ENCODE data around the gene MAGOHB. TPM values are rescaled to one million over a fixed set of nuclear protein-coding genes. Genes with fewer than 3 reads are reported as not detected.

MAGOHB gene
- total RNA-seq, 4 donors from 2014 or later = 4.9 to 12.6 (median 7.6) TPM

- ATAC-seq (ENCODE audit: low FRiP score) (no peak), DNase-seq (ENCODE audit: low spot score) (no peak)
- TF ChIP-seq CTCF (IDR thresholded peaks at IDR 0.05) = no peak
Observed at GRCh38 chr12:10557766-10558165, 55.6 kb downstream of the MAGOHB start.

DNA sequence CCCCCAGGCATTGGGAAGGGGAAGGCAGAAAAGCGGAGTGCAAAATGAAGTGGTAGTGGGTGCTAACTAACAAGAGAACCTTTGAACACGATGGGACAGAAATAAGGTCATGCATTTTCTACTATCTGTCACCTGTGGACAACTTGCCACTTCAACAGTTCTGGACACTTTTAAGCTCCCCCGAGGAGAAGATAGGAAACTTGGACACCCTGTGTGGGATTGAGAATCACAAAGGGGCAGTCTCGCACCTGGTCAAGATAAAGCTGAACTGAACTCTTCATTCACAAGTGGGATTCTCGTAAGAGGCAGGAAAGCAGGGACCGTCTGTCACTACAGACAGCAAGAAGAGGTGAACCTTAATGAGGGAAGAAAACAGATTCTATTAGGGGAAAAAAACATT lies 56.1 kb downstream of the MAGOHB start:
- no peak for DNase-seq (ENCODE audit: low spot score)
- ATAC-seq (ENCODE audit: low FRiP score) = no peak
- TF ChIP-seq CTCF (IDR thresholded peaks at IDR 0.05) = no peak

DNA sequence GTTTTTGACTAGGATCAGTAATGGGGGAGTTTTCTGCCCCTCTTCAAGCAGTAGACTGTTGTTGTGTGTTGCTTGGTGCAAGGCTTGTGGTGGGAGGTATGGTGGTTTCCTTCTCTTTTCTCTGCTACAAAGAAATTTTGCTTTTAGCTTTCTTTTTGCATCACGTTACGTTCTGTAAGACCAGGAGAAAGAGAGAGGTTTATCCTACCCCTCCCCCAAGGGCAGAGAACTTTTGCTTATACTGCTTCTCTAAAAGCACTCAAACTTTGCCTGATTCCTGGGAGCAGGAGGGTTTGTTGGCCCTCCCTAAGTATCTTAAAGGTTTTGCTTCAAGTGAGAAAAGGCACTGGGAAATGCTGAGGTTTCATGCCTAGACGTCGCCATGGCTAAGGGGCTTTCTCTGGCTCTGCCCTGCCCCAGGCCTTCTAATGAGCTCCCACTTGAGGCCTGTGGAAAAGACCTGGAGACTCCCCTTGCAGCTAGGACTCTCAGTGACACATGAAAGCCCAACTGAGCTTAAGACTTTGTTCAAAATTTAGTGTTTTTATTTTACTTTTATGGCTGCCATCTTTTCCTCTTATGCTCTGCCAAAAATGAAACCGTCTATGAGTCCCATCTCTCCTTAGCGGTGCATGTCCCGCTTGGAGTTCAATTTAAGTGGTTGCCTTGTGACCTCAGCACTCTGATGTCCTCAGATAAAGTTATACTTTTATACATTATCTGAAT lies 58.5 kb downstream of the MAGOHB start:
- DNase-seq (ENCODE audit: low spot score) (no peak), ATAC-seq (ENCODE audit: low FRiP score) (no peak)
- TF ChIP-seq CTCF (IDR thresholded peaks at IDR 0.05) = no peak

- DNase-seq (ENCODE audit: low spot score) (no peak), ATAC-seq (ENCODE audit: low FRiP score) (no peak)
- no peak for TF ChIP-seq CTCF (IDR thresholded peaks at IDR 0.05)
Observed at GRCh38 chr12:10554228-10554755, 59.1 kb downstream of the MAGOHB start.

Other genes with a start within 250 kb of the MAGOHB start
- 1 to 10 TPM; 2.7 to 6.5 (median 4.2) TPM for gene KLRK1, start 223.6 kb downstream of the MAGOHB start, total RNA-seq
- under 1 TPM in 2 of 4 donors, not detected in 2; 0.63 to 0.96 TPM for gene KLRC4, start 203.9 kb downstream of the MAGOHB start, total RNA-seq
- gene KLRC3, start 193.0 kb downstream of the MAGOHB start, total RNA-seq = 1 to 10 TPM in 1 of 4 donors, not detected in 3; 1.3 TPM
- under 1 TPM in 3 of 4 donors, not detected in 1; 0.37 to 0.72 (median 0.69) TPM for gene KLRC2, start 177.6 kb downstream of the MAGOHB start, total RNA-seq
- 1 to 10 TPM in 2 of 4 donors, under 1 TPM in 2; 0.28 to 2.2 (median 1.2) TPM for gene KLRC1, start 160.2 kb downstream of the MAGOHB start, total RNA-seq
- not detected for gene EIF2S3B, start 107.7 kb downstream of the MAGOHB start, total RNA-seq
- gene STYK1, start 60.4 kb upstream of the MAGOHB start, total RNA-seq = under 1 TPM in 2 of 4 donors, not detected in 2; 0.32 to 0.56 TPM
- 100 to 1,000 TPM; 281 to 567 (median 448) TPM for gene YBX3, start 109.7 kb upstream of the MAGOHB start, total RNA-seq
- gene TAS2R7, start 189.0 kb upstream of the MAGOHB start, total RNA-seq = not detected
- gene TAS2R8, start 193.7 kb upstream of the MAGOHB start, total RNA-seq = not detected
- gene TAS2R9, start 196.6 kb upstream of the MAGOHB start, total RNA-seq = not detected
- 1 to 10 TPM in 1 of 4 donors, under 1 TPM in 1, not detected in 2; 0.88 to 1.9 TPM for gene TAS2R10, start 212.7 kb upstream of the MAGOHB start, total RNA-seq
- 1 to 10 TPM; 1.5 to 2.5 (median 1.8) TPM for gene PRR4, start 235.9 kb upstream of the MAGOHB start, total RNA-seq